IPS DF 6.9 (cell line): Measurements from ENCODE around the gene CCDC136.

Experiments used
- DNase-seq: peaks from one replicate; pipeline ENCODE4 v3.0.0-alpha.2; 2013; ENCODE audit warnings: low read depth, low spot score
- H3K27ac ChIP-seq: one replicate; pipeline ENCODE4 v1.5.1; 2013; ENCODE audit warnings: low read length, control low read depth
- H3K27me3 ChIP-seq: 2 replicates; pipeline ENCODE4 v1.6.1; 2013; ENCODE audit warnings: mild to moderate bottlenecking, low read length; ENCODE audit not compliant: control insufficient read depth, insufficient read depth
- H3K36me3 ChIP-seq: 2 replicates; pipeline ENCODE4 v1.6.1; 2013; ENCODE audit warnings: low read length; ENCODE audit not compliant: control insufficient read depth, insufficient read depth
- H3K4me1 ChIP-seq: 2 replicates; pipeline ENCODE4 v1.6.1; 2013; ENCODE audit warnings: low read length; ENCODE audit not compliant: control insufficient read depth, insufficient read depth
- H3K4me3 ChIP-seq: 2 replicates; pipeline ENCODE4 v1.5.1; 2013; ENCODE audit warnings: mild to moderate bottlenecking, low read length
- H3K9me3 ChIP-seq: 2 replicates; pipeline ENCODE4 v1.6.1; 2013; ENCODE audit warnings: low read length, inconsistent platforms; ENCODE audit not compliant: control insufficient read depth, insufficient read depth
- WGBS: extraction: QIAGEN DNeasy Blood & Tissue Kit; methylation state at CpG from one replicate; pipeline ENCODE4 v1.1.7; 2013; ENCODE audit warnings: mixed read lengths, missing lambda C conversion rate; ENCODE audit not compliant: insufficient read length, insufficient coverage; 5-methylcytosine and 5-hydroxymethylcytosine counted together

CCDC136 gene

GRCh38 chr7:128865996-128866877 lies 74.5 kb downstream of the CCDC136 start:
- WGBS = no CpG with 5 or more reads among the region's 27 CpGs
- no peak for DNase-seq
- no peak overlapping the region for H3K4me3 ChIP-seq
- no peak overlapping the region for H3K27ac ChIP-seq
- 0 out of 2 replicates have a peak, but pooled peaks cover 3% of the 10 kb centered on the region for H3K36me3 ChIP-seq
- no peaks in the 10 kb centered on the region for H3K9me3 ChIP-seq
- peaks cover 18% of the 10 kb centered on the region for H3K27me3 ChIP-seq
- H3K4me1 ChIP-seq = no peaks in the 10 kb centered on the region

DNA sequence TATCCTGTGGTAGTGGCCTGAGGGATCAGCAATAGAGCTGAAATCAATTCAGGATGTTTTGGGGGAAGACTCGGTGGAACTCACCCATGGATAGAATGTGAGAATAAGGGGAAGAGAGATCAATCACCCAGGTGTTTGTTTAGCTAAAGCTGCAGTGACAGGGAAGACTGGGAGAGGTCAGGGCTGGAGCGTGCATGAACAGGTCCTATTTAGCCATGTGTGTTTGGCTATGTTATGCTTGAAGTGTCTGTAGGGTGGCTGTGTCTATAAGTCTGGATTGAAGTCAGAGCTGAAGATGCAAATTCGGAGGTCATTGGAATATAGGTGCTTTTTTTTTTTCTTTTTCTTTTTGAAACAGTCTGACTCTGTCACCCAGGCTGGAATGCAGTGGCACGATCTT lies 75.5 kb downstream of the CCDC136 start:
- Histone ChIP-seq H3K4me1 (no peaks in the 10 kb centered on the region), H3K9me3 (no peaks in the 10 kb centered on the region), H3K27ac (no peak overlapping the region), H3K4me3 (no peak overlapping the region), H3K36me3 (0 out of 2 replicates have a peak, but pooled peaks cover 3% of the 10 kb centered on the region), H3K27me3 (peaks cover 18% of the 10 kb centered on the region)
- WGBS = no CpG with 5 or more reads among the region's 4 CpGs
- no peak for DNase-seq

GRCh38 chr7:128867842-128868623 lies 76.3 kb downstream of the CCDC136 start:
- no peak for DNase-seq
- H3K9me3 ChIP-seq = no peaks in the 10 kb centered on the region
- H3K36me3 ChIP-seq = 0 out of 2 replicates have a peak, but pooled peaks cover 3% of the 10 kb centered on the region
- no peak overlapping the region for H3K27ac ChIP-seq
- WGBS = no CpG with 5 or more reads among the region's 11 CpGs
- H3K27me3 ChIP-seq = peaks cover 18% of the 10 kb centered on the region
- no peak overlapping the region for H3K4me3 ChIP-seq
- H3K4me1 ChIP-seq = no peaks in the 10 kb centered on the region

- peaks cover 18% of the 10 kb centered on the region for H3K27me3 ChIP-seq
- DNase-seq = no peak
- no peaks in the 10 kb centered on the region for H3K9me3 ChIP-seq
- no CpG with 5 or more reads among the region's 13 CpGs for WGBS
- peak overlapping the region; percentile 48; the same call in 1 of the 2 replicates for H3K4me3 ChIP-seq
- H3K36me3 ChIP-seq = 0 out of 2 replicates have a peak, but pooled peaks cover 3% of the 10 kb centered on the region
- H3K27ac ChIP-seq = no peak overlapping the region
- no peaks in the 10 kb centered on the region for H3K4me1 ChIP-seq
Measured at GRCh38 chr7:128868624-128869137, 76.9 kb downstream of the CCDC136 start.

GRCh38 chr7:128869138-128869943 lies 77.6 kb downstream of the CCDC136 start:
- Histone ChIP-seq H3K36me3 (0 out of 2 replicates have a peak, but pooled peaks cover 3% of the 10 kb centered on the region), H3K27ac (no peak overlapping the region), H3K9me3 (no peaks in the 10 kb centered on the region), H3K4me3 (peak overlapping the region; percentile 48; the same call in 1 of the 2 replicates), H3K4me1 (no peaks in the 10 kb centered on the region), H3K27me3 (peaks cover 18% of the 10 kb centered on the region)
- no peak for DNase-seq
- no CpG with 5 or more reads among the region's 86 CpGs for WGBS

DNA sequence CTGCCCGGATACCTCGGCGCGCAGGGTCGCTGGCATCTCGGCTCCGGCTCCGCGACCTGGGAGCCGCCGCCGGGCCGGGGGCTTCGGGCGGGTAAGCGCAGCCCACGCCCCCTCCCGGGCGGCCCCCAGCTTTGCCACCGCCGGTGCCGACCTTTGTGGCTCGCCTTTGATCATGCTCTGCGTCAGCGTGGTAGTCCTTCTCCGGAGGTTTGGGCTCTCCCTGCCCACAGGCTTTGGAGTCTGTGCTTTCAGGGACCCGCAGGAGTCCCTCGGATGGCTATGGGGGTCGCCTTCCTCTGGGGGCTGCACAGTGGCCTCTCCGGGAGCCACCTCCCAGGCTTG lies 78.1 kb downstream of the CCDC136 start:
- Histone ChIP-seq H3K36me3 (0 out of 2 replicates have a peak, but pooled peaks cover 3% of the 10 kb centered on the region), H3K27me3 (peaks cover 18% of the 10 kb centered on the region), H3K27ac (no peak overlapping the region), H3K4me1 (no peaks in the 10 kb centered on the region), H3K9me3 (no peaks in the 10 kb centered on the region), H3K4me3 (peak overlapping the region; percentile 48; the same call in 1 of the 2 replicates)
- no peak for DNase-seq
- WGBS = no CpG with 5 or more reads among the region's 30 CpGs

DNA sequence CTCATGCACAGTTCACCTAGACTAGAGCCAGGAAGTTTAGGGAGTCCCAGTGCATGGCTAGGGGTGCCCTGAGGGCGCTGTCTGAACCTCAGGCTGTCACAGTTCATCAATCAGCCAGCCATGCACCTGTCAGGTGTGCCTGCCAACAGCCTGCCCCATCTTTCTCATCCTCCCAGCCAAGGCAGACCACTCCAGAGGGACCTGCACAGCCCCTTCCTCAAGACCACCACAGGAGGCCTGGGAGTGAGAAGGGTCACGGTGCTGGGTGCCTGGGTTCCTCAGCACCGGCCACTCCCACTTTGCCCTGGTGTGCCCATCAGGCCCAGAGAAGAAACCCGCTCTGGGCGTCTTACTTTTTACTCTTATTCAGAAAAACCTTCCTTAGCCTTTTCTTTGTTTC lies 79.3 kb downstream of the CCDC136 start:
- no CpG with 5 or more reads among the region's 5 CpGs for WGBS
- Histone ChIP-seq H3K27ac (no peak overlapping the region), H3K36me3 (0 out of 2 replicates have a peak, but pooled peaks cover 2% of the 10 kb centered on the region), H3K9me3 (no peaks in the 10 kb centered on the region), H3K4me1 (no peaks in the 10 kb centered on the region), H3K27me3 (peaks cover 18% of the 10 kb centered on the region), H3K4me3 (no peak overlapping the region)
- no peak for DNase-seq
